22Rv1 (cell line): ENCODE measurements around the gene CDH6.

Experiments used
- CTCF ChIP-seq: fragments of 450-650 bp; IDR thresholded peaks from 2 replicates; pipeline ENCODE4 v1.5.1; 2017; ENCODE audit warnings: mild to moderate bottlenecking
- ZFX ChIP-seq: fragments of 450-650 bp; IDR thresholded peaks from 2 replicates; pipeline ENCODE4 v1.6.1; 2017; ENCODE audit warnings: antibody characterized with exemption, borderline replicate concordance

GRCh38 chr5:31187591-31187990 lies 5.9 kb upstream of the CDH6 start:
- no peak for TF ChIP-seq CTCF
- no peak for TF ChIP-seq ZFX
